HG02973 (cell line): ENCODE results near the gene EN1.

Source experiments
- ATAC-seq: cut with Tn5 transposase; IDR thresholded peaks from one replicate; pipeline ENCODE4 v1.9.1; 2021; ENCODE audit warnings: moderate library complexity; ENCODE audit not compliant: unreplicated experiment

The EN1 gene

GRCh38 chr2:118822572-118822971 lies 24.9 kb downstream of the EN1 start:
- ATAC-seq = no peak

- ATAC-seq = no peak
These were observed 25.4 kb downstream of the EN1 start for GRCh38 chr2:118822015-118822414.

GRCh38 chr2:118817469-118817868 lies 30.0 kb downstream of the EN1 start:
- no peak for ATAC-seq

GRCh38 chr2:118816669-118817068 lies 30.8 kb downstream of the EN1 start:
- ATAC-seq = no peak

GRCh38 chr2:118815731-118816130 lies 31.7 kb downstream of the EN1 start:
- ATAC-seq = no peak

GRCh38 chr2:118815314-118815713 lies 32.1 kb downstream of the EN1 start:
- ATAC-seq = no peak

- no peak for ATAC-seq
These were observed 33.1 kb downstream of the EN1 start for GRCh38 chr2:118814368-118814767.

GRCh38 chr2:118813601-118814339 lies 33.7 kb downstream of the EN1 start:
- no peak for ATAC-seq

- no peak for ATAC-seq
These were observed 34.3 kb downstream of the EN1 start for GRCh38 chr2:118813111-118813510.

GRCh38 chr2:118812552-118812951 lies 34.9 kb downstream of the EN1 start:
- ATAC-seq = no peak

GRCh38 chr2:118811514-118812115 lies 35.8 kb downstream of the EN1 start:
- ATAC-seq = no peak

- ATAC-seq = no peak
These were observed 36.7 kb downstream of the EN1 start for GRCh38 chr2:118810766-118811165.

- no peak for ATAC-seq
These were observed 39.0 kb downstream of the EN1 start for GRCh38 chr2:118808429-118808809.

GRCh38 chr2:118807668-118808428 lies 39.6 kb downstream of the EN1 start:
- ATAC-seq = no peak

- no peak for ATAC-seq
These were observed 40.4 kb downstream of the EN1 start for GRCh38 chr2:118806797-118807667.

- ATAC-seq = no peak
These were observed 42.3 kb downstream of the EN1 start for GRCh38 chr2:118805064-118805690.

GRCh38 chr2:118803012-118803411 lies 44.4 kb downstream of the EN1 start:
- ATAC-seq = no peak

GRCh38 chr2:118801151-118801550 lies 46.3 kb downstream of the EN1 start:
- no peak for ATAC-seq

GRCh38 chr2:118800736-118801135 lies 46.7 kb downstream of the EN1 start:
- ATAC-seq = no peak

GRCh38 chr2:118794546-118794945 lies 52.9 kb downstream of the EN1 start:
- no peak for ATAC-seq
